GM21390 (cell line): Measurements from ENCODE around the gene ETFB.
A peak's percentile ranks its signal among the peaks of the same experiment; 100 is the strongest.

Source experiments
- ATAC-seq: cut with Tn5 transposase; IDR thresholded peaks from one replicate; pipeline ENCODE4 v1.9.1; 2021; ENCODE audit not compliant: unreplicated experiment

The ETFB gene

DNA sequence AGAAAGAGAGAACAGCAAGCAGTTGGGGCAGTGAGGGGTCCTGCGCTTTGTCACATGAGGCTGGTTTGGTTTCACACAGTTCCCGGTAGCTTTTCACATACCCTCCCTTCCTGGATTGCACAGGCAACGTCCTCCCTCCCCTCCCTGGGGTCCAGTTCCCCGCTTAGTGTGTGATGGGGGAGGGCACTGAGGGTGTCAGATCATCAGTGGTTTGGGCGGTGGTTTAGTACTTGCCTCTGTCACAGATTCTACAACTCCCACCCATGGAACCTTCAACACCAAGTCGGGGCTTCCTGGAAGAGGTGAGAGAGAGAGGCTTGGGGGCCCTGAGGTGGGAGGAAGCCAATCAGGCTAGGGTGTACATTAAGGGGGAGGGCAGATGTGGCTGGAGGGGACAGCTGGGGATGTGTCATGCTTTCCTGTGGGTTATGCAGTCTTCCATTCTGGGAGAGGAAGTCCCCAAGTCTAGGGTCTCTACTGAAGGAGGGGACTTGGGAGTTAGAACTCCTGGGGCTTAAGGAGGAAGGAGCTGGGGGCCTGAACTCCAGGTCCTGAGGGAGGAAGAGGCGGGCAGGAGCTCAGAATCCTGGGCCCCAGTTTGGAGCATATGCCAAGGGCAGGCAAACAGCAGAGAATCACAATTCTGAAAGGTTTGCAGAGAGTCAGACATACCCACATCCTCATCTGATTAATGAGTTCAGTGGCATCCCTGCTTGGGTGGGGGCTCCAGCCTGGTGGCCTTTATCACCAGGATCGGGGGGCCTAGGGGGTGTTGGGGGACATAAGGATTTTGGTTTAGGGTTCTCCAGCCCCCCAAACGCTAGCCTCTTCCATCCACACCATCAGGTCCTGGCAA is 6.7 kb upstream of the ETFB start, which contains the start of gene NKG7:
Gene NKG7, minus strand, starts transcription at position 6 of the 856 bp plus-strand sequence. CDS start 119 bp downstream, outside the sequence.
- no peak for ATAC-seq

DNA sequence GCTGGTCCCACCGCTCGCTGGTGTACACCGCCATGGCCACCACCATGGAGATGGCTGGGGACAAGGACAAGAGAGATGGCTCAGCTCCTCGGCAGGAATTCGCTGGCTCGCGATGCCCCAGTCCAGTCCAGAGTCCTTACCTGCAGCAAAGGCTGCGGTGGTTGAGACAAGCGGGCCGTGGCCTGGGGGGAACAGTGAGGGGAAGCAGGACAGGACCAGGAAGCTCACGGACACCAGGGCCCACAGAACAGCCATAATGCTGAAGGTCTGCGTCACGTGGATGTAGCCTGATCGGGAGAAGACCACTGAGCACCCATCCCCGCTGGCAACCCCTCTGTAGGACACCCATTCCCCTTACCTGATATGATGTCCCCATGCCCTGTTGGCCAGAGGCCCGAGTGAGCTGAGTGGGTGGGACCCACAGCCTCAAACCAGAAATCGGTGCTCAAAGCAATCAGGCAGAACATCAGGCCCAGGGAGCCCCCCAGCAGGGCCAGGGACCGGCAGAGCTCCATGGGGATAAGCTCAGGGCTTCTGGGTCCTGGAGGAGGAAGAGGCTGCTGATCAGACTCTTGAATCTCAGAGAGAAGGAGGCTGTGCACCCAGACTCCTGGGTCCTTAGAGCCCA is 5.9 kb upstream of the ETFB start:
- no peak for ATAC-seq

DNA sequence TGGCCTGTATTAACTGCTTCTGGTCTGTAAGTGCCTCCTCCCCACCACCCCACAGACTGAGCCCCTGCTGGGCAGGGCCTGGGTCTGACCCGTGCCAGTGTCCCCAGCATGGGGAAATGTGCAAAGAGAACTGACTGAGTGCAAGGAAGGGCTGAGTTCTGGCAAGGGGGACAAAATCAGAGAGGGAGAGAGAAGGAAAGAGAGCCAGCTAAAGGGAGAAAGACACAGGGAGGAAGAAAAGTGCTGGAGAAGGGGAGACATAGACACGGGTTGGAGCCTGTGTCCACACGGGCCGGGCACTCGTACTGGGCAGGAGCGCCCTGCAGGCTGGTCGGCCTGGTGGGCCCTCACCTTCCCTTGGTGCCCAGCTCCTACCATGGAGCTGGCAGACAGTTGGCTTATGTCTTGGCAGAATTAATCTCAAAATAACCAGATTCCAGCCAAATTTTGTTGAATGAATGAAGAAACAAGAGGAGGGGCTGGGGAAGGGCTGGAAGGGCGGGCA is 5.0 kb upstream of the ETFB start:
- no peak for ATAC-seq

DNA sequence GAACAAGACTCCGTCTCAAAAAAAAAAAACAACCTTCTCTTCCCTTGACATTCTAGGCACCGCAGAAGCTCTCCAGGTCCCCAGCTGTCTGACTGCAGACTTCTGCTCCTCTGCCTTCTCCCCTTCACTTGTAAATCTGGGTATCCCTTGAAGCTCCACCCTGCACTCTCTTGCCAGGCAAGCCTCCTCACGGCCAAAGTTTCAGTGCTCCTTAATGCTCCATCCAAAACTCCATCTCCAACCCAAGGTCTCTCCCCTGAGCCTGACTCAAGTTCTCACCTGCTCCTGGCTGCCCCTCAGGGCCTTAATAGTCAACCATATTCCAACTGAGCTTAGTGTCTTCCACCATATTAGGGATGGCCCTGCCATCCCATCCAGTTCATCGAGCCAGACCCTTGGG is 4.0 kb upstream of the ETFB start:
- no peak for ATAC-seq

DNA sequence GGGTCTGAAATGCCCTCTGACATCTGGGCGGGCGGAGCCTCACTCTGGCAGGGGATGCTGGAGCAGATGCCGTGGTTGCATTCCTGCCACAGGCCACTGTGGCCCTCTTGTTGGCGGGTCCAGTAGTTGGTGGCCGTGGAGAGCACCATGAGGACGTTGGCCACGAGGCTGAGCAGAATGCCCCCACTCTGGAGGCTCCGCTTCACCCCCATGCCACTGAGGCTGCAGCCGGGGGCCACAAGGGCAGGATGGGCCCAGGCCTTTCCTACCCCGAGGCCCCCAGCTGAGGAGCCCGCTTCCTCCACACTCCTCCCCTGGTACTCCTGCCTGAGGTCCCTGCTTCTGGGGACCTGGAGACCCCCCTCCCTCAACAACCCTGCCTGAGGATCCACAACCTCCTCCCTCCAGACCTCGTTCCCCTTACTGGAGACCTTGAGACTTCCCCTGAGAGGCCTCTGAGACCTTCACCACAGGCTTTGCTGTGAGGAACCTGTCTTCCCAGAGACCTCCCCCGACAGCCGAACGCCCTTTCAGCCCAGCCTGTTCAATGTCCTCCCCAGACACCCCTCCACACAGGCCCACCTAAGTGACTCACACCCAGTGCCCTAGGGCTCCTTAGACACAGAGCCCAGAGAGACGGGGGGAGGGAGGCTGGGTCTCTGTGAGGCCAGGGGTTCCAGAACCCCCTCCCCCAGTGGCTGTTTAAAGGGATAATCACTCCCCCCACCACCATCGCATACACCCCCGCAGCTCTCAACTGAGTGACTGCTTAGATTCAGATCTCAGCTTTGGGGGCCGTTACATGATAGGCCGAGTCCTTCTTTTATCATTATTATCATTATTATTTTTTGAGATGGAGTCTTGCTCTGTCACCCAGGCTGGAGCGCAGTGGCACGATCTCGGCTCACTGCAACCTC is 2.4 kb upstream of the ETFB start, which contains the start of gene CLDND2:
Gene CLDND2, minus strand, starts transcription at position 638 of the 917 bp plus-strand sequence. Its CDS starts 426 bp downstream, at position 212.
- ATAC-seq, result no peak

DNA sequence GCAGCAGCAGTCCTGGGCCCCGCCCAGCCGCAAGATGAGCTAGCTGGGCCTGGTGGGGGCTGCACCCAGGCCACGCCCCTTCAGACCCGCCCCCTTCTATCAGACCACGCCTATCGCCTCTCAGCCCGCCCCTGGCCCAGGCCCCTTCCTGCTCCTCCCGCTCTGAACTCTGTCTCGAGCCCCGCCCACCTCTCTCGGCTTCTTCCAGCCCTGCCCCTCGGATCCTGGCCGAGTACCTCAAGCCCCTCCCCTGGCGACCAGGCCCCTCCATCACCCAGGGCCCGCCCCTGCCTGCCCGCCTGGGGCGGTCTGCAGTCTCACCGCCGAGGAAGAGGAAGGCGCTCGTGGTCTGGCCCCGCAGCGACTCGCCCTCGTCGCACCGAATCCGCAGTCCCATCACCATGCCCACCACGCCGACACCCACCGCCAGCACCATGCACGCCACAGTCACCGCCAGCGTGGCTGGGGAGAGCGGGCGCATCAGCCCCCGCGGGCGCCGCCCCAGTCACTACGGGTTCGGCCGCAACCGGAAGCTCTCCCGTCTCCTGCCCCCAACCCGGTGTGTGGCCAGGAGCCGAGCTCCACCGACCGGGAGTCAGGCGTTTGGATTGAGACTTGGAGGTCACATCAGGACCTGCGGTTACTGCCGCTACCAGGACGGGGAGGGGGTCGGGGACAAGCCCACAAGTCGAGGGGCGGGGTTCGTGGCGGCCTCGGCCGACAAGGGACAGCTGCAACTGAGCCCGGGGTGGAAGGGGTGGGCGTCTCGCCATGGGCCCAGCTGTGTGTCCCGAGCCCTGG is 1.6 kb upstream of the ETFB start:
- peak; percentile 72 for ATAC-seq

DNA sequence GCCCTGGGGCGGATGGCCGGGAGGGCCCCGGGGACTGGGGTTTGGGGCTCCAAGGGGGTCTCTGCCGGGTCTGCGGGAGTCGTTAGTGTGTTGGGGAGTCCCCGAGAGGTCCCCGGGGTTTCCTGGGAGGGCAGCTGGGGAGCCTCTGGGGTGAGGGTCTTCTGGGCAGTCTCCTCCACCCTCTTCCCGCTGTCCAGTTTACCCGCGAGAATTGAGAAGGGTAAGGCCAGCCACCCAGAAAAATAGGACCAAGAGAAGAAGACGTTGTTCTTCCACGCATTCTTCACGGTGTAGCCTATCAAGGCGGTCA is 1.0 kb upstream of the ETFB start:
- peak; percentile 6 for ATAC-seq

DNA sequence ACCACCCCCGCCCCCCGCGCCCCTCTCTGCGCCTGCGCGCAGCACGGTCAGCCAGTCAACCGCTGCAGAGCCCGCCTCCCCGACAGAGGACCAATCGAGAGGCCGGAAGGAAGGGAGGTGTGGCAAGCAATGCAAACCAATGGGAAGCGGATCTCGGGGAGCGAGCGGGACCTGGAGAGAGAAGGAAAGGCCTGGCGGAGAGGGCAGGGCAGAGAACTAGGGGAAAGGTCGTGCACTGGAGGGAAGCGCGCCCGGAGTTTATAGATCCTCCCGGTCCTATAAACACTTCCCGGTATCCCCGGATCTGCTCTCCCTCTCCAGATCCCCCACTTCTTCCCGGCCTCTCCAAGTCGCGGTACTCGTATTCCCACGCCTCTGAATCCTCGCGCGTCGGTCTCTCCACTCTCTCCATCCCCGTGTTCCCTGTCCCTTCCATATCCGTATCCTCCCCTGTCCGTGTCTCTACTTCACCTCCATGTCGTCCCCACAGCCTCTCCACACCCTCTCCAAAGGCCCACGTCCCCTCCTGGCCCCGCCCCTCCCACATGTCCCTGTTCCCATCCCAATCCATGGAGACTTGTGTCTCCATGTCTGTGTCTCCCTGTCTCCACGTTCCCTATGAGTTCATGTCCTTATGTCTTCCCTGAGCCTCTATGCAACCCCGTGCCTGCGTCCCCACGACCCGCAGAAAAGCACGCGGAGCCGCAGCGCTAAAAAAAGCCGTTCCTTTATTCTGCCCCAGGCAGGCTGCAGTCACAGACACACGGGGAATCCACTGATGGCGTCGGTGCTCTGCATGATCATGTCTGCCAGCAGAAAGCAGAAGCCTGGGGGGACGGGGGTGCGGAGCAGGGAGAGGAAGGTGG is 434 bp upstream of the ETFB start:
- peak; percentile 41 for ATAC-seq

DNA sequence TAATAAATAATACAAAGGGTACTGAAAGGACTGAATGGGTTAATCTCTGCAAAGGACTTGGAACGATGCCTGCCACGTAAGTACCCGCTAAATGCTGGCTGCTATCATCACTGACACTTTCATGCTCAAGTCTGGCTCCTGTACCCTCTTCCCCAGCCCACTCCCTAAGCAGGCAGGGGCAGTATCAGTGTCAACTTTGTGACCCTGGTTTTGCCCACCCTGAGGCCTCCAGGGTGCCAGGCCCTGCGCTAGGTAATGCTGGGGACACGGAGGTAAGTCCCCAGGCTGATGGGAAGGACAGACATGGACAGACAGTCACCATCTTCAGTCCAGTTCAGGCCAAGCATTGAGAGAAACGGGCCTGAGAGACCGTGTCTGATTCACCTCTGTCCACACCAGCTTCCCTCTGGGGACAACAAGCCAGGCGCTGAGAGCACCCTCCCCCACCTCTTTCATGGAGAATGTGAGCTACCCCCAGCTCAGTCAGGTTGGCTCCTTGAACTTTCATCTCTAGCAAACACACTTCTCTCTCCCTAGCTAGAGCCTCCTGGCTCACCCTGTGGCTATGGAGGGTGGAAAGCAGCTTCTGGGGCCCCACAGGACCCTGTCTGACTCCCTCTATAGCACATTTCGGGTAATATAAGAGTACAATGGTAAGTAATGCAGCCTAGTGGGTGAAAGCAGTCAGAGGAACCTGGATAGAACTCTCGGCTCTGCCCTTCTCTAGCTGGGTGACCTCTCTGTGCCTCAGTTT is 800 bp downstream of the ETFB start:
- no peak for ATAC-seq

DNA sequence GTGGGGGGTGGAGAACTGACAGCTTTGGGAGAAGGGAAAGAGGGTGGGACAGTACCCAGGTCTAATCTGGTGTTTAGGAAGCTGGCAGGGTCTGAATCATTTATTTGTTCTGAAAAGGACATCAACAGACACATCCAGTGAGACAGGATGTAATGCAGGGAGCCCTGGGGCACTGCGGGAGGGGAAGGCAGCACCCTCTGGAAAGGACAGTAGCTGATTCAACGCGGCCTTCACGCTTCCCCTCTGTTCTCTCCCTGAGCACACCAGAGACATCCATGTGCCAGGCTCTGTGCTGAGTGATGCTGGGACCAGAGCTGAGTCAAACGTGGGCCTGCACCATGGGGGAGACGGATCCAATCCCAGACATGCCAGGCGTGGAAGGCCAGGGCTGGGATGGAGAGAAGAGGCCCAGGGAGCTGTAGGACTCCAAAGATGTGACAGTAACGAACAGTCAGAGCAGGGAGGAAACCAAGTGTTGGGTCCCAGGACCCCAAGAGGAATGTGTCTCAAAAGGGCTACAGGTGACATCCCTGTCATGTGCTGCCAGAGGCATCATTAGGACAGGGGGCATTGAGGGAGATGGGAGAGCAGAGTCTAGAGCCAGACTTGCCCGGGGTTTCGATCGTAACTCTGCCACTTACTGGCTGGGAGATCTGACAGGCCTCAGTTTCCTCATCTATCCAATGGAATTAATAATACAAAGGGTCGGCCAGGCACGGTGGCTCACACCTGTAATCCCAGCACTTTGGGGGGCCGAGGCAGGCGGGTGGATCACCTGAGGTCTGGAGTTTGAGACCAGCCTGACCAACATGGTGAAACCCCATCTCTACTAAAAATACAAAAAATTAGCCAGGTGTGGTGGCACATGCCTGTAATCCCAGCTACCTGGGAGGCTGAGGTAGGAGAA is 1.7 kb downstream of the ETFB start:
- no peak for ATAC-seq

DNA sequence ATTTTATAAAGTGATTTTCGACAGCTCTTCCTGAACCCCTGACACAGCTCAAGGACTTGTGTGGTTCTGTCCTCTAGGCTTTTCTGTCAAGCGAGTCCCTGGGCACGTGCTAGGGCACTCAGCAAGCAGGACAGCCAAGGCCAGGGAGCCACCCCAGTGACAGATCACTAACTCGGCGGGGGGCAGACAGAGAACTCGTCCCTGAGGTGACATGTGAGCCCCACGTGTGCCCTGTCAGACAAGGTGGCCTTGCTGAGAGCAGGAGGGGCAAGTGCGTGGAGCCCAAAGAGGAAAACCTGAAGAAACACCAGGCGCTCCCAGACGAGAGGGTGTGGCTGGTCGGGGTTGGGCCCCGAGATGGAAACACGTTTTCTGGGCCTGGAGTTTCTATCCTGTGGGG is 4.9 kb downstream of the ETFB start:
- no peak for ATAC-seq

DNA sequence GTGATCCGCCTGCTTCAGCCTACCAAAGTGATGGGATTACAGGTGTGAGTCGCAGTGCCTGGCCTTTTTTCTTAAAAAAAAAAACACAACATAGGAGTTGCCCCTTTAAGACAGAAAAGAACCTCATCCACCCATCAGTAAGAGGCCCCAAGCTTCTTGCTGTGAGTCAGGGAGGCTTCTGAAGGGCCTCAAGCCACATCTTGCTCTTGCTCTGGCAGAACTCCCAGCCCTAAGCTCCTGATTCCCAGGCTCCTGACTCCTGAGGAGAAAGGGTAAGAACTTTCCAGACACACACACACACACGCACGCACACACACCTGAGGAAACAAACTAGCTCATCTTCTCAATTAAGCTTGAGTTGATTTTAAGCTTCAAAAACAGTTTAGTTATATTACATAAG is 6.9 kb downstream of the ETFB start:
- no peak for ATAC-seq

DNA sequence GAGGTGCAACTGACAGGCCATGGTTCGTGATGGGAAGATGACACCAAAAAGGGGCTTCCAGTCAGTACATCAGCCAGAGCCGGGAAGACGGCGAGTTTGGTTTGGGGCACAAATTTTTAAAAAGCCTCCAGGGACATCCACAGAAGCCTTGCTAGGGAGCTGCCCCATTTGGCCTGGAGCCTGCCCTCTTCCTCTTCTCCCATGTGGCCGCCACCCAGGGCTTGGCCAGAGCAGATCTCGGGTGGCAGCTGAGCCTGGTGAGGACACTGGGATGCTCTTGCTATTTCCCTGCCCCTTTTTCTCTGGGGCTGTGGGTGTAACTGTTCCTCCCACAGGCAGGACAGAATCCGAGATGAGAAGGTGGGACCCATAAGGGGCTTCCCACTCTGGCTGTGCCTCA is 8.2 kb downstream of the ETFB start:
- no peak for ATAC-seq

DNA sequence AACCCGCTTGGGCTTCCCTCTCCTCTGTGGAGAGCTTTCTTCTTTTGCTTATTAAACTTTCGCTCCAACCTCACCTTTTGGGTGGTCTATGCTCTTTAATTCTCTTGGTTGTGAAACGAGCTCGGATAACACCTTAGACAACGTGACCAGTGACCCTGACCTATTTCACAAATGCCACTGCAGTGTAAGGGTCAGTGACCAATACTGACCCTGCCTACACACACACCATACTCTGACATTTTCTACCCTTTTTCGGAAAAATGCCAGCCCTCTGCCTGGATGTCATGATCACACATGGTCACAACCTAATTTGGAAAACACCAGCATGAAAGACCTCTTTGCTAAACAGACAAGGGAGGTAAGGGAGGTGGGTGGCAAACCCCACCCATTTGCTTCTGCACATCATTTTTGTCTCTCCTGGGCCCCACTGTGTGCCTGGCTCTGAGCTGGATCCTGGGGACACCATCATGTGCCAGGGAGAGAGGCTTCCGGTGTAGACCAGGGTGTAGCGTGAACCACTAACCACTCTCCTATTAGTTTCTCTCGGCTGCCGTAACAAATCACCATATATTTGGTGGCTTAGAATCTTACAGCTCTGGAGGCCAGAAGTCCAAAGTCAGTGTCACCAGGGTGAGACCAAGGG is 9.9 kb downstream of the ETFB start:
- no peak for ATAC-seq

DNA sequence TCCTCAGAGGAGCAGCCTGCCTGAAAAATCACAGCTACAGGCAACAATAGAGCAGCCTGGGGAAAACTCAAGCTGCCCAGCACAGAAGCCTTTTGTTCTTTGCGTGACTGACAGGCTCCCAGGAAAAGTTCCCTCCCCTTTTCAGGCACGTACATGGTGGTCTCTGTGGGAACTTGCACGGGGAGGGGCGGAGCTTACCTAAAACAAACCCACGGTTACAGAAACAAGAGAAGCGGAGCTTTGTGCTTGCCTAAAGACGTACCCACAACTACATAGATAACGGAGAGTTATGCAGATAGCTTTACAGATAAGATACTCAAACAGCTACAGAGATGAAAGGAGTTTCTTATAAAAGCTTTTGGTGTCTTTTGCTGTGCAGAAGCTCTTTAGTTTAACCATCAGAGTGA is 11.4 kb downstream of the ETFB start:
- no peak for ATAC-seq

DNA sequence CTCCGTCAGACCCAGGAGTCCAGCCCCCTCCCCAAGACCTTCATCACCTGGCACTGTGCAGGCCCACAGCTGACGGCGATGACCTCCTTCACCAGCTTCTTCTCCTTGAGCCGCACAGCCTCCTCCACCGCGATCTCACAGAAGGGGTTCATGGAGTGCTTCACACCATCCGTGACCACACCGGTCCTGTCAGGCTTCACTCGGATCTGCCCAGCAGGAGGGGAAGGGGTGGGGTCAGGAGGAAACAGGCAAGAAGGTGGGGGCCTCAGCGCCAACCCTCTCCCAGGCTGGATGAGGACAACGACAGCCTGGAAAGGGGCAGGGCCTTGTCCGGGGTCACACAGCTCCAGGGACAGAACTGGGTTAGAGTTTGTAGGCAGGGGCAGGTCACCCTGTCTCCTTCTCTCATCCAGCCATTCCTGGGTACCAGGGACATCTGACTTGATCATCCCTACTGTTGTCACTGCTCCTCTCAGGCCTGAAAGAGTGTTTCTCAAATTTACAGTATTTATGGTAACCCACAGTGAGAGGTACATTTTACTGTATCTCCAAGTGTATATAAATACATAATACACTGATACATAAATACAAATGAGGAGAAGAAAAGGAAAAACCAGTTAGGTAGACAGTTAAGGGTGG is 12.0 kb downstream of the ETFB start:
- no peak for ATAC-seq
